Measurements from ENCODE around the gene ZNF578.

Gene ZNF578

DNA sequence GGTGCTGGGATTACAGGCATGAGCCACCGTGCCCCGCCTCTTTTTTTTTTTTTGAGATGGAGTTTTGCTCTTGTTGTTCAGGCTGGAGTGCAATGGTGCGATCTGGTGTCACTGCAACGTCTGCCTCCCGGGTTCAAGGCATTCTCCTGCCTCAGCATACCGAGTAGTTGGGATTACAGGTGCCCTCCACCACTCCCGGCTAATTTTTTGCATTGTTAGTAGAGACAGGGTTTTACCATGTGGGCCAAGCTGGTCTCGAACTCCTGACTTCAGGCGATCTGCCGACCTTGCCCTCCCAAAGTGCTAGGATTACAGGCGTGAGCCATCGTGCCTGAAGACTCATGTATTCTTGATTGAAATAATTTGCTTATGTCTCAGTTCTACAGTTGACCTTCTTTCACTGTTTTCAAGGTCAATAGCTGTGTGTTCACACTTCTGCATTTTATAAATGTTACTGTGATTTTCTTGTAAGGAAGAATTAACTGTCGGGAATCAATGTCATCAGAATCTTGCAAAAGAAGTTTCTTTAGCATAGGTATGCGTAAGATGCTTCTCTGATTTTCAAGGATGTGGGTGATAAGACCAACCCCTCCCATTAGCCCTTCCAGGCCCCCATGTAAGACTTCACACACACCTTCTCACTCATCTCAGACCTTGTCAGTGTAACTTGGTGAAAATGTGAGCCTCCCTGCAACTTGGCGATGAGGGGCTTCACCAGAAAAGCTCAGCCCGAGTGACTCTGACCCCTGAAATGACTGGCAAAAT lies 104.1 kb downstream of the ZNF578 start:
- TF ChIP-seq REST (IDR thresholded peaks at IDR 0.05; ENCODE audit: insufficient read depth in 1 of 2, low read depth in 2 of 2, low read length in 2 of 2) (no peak), SIN3A (IDR thresholded peaks at IDR 0.05; ENCODE audit: borderline replicate concordance, insufficient read depth, low read length) (no peak), TAF1 (IDR thresholded peaks at IDR 0.05; ENCODE audit: borderline replicate concordance, insufficient read depth, low read length) (no peak), FOXP2 (optimal IDR thresholded peaks at IDR 0.05; ENCODE audit: borderline replicate concordance, extremely low read depth, extremely low read length, insufficient read depth) (no peak), POLR2AphosphoS5 (IDR thresholded peaks at IDR 0.05; ENCODE audit: low read depth, low read length) (no peak)
